ENCODE results near the gene FAM180A.

- TF ChIP-seq ZBTB33 (IDR thresholded peaks at IDR 0.05) (no peak), YY1 (IDR thresholded peaks at IDR 0.05; ENCODE audit: low read depth, low read length) (no peak), ZZZ3 (IDR thresholded peaks at IDR 0.05; ENCODE audit: control insufficient read depth, insufficient read length, low read depth) (no peak), RFX5 (IDR thresholded peaks at IDR 0.05; ENCODE audit: low read depth, low read length) (no peak), CTCF (IDR thresholded peaks at IDR 0.05 in 2 of 3, conservative IDR thresholded peaks at IDR 0.05 in 1 of 3; ENCODE audit: control insufficient read depth in 2 of 3, extremely low read depth in 1 of 3, insufficient read depth in 1 of 3, low read depth in 3 of 3, low read length in 3 of 3) (no peak), NBN (IDR thresholded peaks at IDR 0.05) (no peak)
Measured at GRCh38 chr7:135731131-135731530, 17.5 kb downstream of the FAM180A start.

Data from GM12878 (cell line).